GM21619 (cell line): Measurements from ENCODE around the gene YBX2.

Experiments
- ATAC-seq: cut with Tn5 transposase; IDR thresholded peaks from one replicate; pipeline ENCODE4 v1.9.1; 2021; ENCODE audit not compliant: unreplicated experiment

Gene YBX2

GRCh38 chr17:7304179-7304578 lies 9.7 kb upstream of the YBX2 start:
- ATAC-seq = no peak

- ATAC-seq = no peak
Measured at GRCh38 chr17:7296189-7296861, 1.9 kb upstream of the YBX2 start.

- no peak for ATAC-seq
Measured at GRCh38 chr17:7295230-7296180, 1.1 kb upstream of the YBX2 start.

GRCh38 chr17:7293816-7294613 lies 424 bp downstream of the YBX2 start:
- no peak for ATAC-seq

- ATAC-seq = no peak
Measured at GRCh38 chr17:7293159-7293558, 1.3 kb downstream of the YBX2 start.

GRCh38 chr17:7292729-7293128 lies 1.7 kb downstream of the YBX2 start:
- no peak for ATAC-seq

- no peak for ATAC-seq
Measured at GRCh38 chr17:7292194-7292593, 2.2 kb downstream of the YBX2 start.

GRCh38 chr17:7290685-7291084 lies 3.8 kb downstream of the YBX2 start:
- ATAC-seq = no peak

GRCh38 chr17:7290166-7290565 lies 4.3 kb downstream of the YBX2 start:
- ATAC-seq = no peak

- no peak for ATAC-seq
Measured at GRCh38 chr17:7289256-7290032, 5.0 kb downstream of the YBX2 start.

- ATAC-seq = no peak
Measured at GRCh38 chr17:7285679-7286078, 8.8 kb downstream of the YBX2 start.

GRCh38 chr17:7284911-7285310 lies 9.5 kb downstream of the YBX2 start:
- no peak for ATAC-seq

GRCh38 chr17:7283471-7284216 lies 10.8 kb downstream of the YBX2 start:
- ATAC-seq = no peak

- no peak for ATAC-seq
Measured at GRCh38 chr17:7282752-7283321, 11.6 kb downstream of the YBX2 start.

GRCh38 chr17:7281953-7282751 lies 12.3 kb downstream of the YBX2 start:
- ATAC-seq = no peak

GRCh38 chr17:7281074-7281952 lies 13.1 kb downstream of the YBX2 start, which contains the start of gene SLC2A4:
TSS of gene SLC2A4 (plus strand) at chr17:7281718. CDS start at chr17:7281935, 217 bp downstream.
- no peak for ATAC-seq

- peak; percentile 65 for ATAC-seq
Measured at GRCh38 chr17:7280519-7281073, 13.8 kb downstream of the YBX2 start.
